ENCODE results near the gene RAI1. TPM values are rescaled to one million over a fixed set of nuclear protein-coding genes. Genes with fewer than 3 reads are reported as not detected.

RAI1 gene
- total and polyA plus RNA-seq, 2 of the 13 experiments (the other 11 are each of a cell fraction or from before 2014, with no cell fraction given), result 3.4 to 5.2 TPM

DNA sequence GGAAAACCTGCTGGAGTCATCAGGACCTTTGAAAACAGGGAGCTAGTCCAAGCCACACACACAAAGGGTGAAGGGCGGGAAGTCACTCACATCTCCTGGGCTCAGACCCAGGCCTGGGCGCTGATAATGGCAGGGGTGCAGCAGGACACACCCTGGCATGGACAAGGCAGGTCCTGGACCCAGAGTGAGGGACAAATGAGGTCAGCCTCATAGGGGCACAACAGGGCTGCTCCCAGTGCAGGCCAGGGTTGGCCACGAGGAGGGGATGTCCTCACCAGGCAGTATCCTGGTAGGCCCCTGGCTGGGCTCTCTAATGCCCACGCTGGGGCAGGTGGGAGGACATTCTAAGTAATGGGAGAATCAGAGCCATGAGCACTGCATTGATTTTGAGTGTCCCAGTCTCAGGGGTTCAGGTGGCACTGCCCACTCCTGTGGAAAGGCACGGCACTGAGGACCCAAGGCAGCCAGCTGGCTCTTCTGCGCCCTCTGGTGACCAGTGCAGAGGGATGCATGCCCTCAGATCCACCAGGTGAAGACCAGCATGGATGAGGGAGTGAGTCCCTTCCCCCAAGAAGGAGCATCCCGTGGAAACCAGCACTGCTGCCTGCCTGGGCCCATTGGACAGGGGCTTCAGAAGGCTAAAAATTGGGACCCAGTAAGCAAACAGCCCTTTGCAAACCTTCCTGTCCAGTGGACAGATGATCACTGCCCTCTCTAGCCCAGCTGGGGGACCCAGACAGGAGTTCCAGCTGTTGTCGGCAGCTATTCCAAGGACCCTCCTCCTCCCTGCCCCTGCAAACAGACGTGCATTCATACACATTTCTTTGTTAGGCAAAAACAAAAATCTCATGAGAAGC, 178.9 kb downstream of the RAI1 start:
- CTCF ChIA-PET (ENCODE audit: low intra/inter-chr PET ratio, low total read pairs), result interaction anchor here (1.0 to 2.7 kb wide), 6 partner anchors 42 to 179 kb away, joined by 3 to 53 read pairs (median 7); partner anchors contain the start of gene RAI1
- ATAC-seq, result peak; percentile 88
- Histone ChIP-seq H3K4me1 (ENCODE audit: insufficient read depth, low read length) (peaks cover 44% of the 10 kb centered on the region), H3K79me2 (ENCODE audit: insufficient read depth, low read length) (no peaks in the 10 kb centered on the region), H3K36me3 (replicated peaks in 1 of 2; ENCODE audit: control insufficient read depth in 1 of 2, insufficient read depth in 2 of 2, low read length in 2 of 2) (no peaks in the 10 kb centered on the region), H2AFZ (ENCODE audit: low read length) (no peak overlapping the region), H3K9me3 (ENCODE audit: low read length) (no peaks in the 10 kb centered on the region), H3K9ac (ENCODE audit: insufficient read depth, low read depth, low read length) (no peak overlapping the region), H3K4me3 (replicated peaks in 1 of 3; ENCODE audit: insufficient read depth in 1 of 3, low read depth in 2 of 3, low read length in 3 of 3) (no peak overlapping the region), H3K4me2 (ENCODE audit: low read depth, low read length) (peak overlapping the region; percentile 30; the same call in 1 of the 2 replicates), H3K27ac (ENCODE audit: extremely low read length, insufficient read depth, low read length) (no peak overlapping the region), H3K27me3 (ENCODE audit: control insufficient read depth in 1 of 2, insufficient read depth in 2 of 2, low read length in 2 of 2) (no peaks in the 10 kb centered on the region), H4K20me1 (ENCODE audit: insufficient read depth, low read length) (no peaks in the 10 kb centered on the region)
- peak; percentile 86 for FAIRE-seq
- in situ Hi-C loops (cut with HindIII; ENCODE audit: extremely low pct_ligation_motif_present, low pct_unique_long_range_greater_than_20kb) (loop anchor here (5.0 kb wide), 1 partner anchor 48 kb away; no protein-coding TSS in a partner anchor), intact Hi-C loops (cut with micrococcal nuclease; ENCODE audit: unreplicated experiment) (loop anchor here (1.0 to 10.0 kb wide), 3 partner anchors 48 to 145 kb away; no protein-coding TSS in a partner anchor)
- DNase-seq (ENCODE audit: low spot score), result peak; percentile 57
- BruUV-seq (replicated peaks), result no TSS peak
- POLR2A ChIA-PET, result no interaction called here
- 58% methylated on average over 5 of the region's 9 CpGs for WGBS (ENCODE audit: low lambda C conversion rate)
- TF ChIP-seq RAD21 (CRISPR knock-in tag; IDR thresholded peaks at IDR 0.05) (peak; percentile 96), PLSCR1 (CRISPR knock-in tag; IDR thresholded peaks at IDR 0.05; ENCODE audit: borderline replicate concordance) (no peak), ZNF317 (CRISPR knock-in tag; IDR thresholded peaks at IDR 0.05) (0 out of 2 replicates have a peak, but pooled peaks have one; percentile 27), ZKSCAN5 (CRISPR knock-in tag; IDR thresholded peaks at IDR 0.05) (no peak), ISL2 (CRISPR knock-in tag; IDR thresholded peaks at IDR 0.05) (no peak), KLF15 (CRISPR knock-in tag; IDR thresholded peaks at IDR 0.05; ENCODE audit: borderline replicate concordance) (no peak), KDM2A (CRISPR knock-in tag; IDR thresholded peaks at IDR 0.05; ENCODE audit: borderline replicate concordance, low read depth) (peak; percentile 72; the same call in 1 of the 2 replicates), FOXK1 (CRISPR knock-in tag; IDR thresholded peaks at IDR 0.05; ENCODE audit: borderline replicate concordance, low read depth) (no peak), ZNF75D (CRISPR knock-in tag; IDR thresholded peaks at IDR 0.05; ENCODE audit: borderline replicate concordance) (no peak), ZNF598 (CRISPR knock-in tag; IDR thresholded peaks at IDR 0.05; ENCODE audit: borderline replicate concordance) (no peak)
- TF ChIP-seq, protein P1, sequence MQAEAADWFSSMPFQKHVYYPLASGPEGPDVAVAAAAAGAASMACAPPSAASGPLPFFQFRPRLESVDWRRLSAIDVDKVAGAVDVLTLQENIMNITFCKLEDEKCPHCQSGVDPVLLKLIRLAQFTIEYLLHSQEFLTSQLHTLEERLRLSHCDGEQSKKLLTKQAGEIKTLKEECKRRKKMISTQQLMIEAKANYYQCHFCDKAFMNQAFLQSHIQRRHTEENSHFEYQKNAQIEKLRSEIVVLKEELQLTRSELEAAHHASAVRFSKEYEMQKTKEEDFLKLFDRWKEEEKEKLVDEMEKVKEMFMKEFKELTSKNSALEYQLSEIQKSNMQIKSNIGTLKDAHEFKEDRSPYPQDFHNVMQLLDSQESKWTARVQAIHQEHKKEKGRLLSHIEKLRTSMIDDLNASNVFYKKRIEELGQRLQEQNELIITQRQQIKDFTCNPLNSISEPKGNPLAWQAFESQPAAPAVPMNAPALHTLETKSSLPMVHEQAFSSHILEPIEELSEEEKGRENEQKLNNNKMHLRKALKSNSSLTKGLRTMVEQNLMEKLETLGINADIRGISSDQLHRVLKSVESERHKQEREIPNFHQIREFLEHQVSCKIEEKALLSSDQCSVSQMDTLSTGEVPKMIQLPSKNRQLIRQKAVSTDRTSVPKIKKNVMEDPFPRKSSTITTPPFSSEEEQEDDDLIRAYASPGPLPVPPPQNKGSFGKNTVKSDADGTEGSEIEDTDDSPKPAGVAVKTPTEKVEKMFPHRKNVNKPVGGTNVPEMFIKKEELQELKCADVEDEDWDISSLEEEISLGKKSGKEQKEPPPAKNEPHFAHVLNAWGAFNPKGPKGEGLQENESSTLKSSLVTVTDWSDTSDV (CRISPR knock-in tag; IDR thresholded peaks at IDR 0.05), result 0 out of 2 replicates have a peak, but pooled peaks have one; percentile 44
- TF ChIP-seq, protein P2, sequence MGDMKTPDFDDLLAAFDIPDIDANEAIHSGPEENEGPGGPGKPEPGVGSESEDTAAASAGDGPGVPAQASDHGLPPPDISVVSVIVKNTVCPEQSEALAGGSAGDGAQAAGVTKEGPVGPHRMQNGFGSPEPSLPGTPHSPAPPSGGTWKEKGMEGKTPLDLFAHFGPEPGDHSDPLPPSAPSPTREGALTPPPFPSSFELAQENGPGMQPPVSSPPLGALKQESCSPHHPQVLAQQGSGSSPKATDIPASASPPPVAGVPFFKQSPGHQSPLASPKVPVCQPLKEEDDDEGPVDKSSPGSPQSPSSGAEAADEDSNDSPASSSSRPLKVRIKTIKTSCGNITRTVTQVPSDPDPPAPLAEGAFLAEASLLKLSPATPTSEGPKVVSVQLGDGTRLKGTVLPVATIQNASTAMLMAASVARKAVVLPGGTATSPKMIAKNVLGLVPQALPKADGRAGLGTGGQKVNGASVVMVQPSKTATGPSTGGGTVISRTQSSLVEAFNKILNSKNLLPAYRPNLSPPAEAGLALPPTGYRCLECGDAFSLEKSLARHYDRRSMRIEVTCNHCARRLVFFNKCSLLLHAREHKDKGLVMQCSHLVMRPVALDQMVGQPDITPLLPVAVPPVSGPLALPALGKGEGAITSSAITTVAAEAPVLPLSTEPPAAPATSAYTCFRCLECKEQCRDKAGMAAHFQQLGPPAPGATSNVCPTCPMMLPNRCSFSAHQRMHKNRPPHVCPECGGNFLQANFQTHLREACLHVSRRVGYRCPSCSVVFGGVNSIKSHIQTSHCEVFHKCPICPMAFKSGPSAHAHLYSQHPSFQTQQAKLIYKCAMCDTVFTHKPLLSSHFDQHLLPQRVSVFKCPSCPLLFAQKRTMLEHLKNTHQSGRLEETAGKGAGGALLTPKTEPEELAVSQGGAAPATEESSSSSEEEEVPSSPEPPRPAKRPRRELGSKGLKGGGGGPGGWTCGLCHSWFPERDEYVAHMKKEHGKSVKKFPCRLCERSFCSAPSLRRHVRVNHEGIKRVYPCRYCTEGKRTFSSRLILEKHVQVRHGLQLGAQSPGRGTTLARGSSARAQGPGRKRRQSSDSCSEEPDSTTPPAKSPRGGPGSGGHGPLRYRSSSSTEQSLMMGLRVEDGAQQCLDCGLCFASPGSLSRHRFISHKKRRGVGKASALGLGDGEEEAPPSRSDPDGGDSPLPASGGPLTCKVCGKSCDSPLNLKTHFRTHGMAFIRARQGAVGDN (CRISPR knock-in tag; IDR thresholded peaks at IDR 0.05), result peak; percentile 77
- TF ChIP-seq, protein P3, sequence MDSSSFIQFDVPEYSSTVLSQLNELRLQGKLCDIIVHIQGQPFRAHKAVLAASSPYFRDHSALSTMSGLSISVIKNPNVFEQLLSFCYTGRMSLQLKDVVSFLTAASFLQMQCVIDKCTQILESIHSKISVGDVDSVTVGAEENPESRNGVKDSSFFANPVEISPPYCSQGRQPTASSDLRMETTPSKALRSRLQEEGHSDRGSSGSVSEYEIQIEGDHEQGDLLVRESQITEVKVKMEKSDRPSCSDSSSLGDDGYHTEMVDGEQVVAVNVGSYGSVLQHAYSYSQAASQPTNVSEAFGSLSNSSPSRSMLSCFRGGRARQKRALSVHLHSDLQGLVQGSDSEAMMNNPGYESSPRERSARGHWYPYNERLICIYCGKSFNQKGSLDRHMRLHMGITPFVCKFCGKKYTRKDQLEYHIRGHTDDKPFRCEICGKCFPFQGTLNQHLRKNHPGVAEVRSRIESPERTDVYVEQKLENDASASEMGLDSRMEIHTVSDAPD (CRISPR knock-in tag; IDR thresholded peaks at IDR 0.05), result no peak

Measured in HepG2 (cell line).